Nephron (organoid): ENCODE results near the gene SRSF9.
A peak's percentile ranks its signal among the peaks of the same experiment; 100 is the strongest.

ENCODE experiments used
- H3K27ac Mint-ChIP-seq, 3 experiments: 2 replicates each; pipeline ENCODE4 v1.8.0; 2020; ENCODE audit warnings: mixed read lengths in 3 of 3, mild to moderate bottlenecking in 2 of 3, moderate library complexity in 1 of 3
- H3K27me3 Mint-ChIP-seq: 2 replicates; pipeline ENCODE4 v1.8.0; 2021; ENCODE audit warnings: low read depth, mild to moderate bottlenecking, moderate library complexity, mixed read lengths
- H3K36me3 Mint-ChIP-seq: 2 replicates; pipeline ENCODE4 v1.8.0; 2020; ENCODE audit warnings: low read depth, mixed read lengths
- H3K4me1 Mint-ChIP-seq: 2 replicates; pipeline ENCODE4 v1.8.0; 2020; ENCODE audit warnings: mixed read lengths
- H3K4me3 Mint-ChIP-seq, 3 experiments: 2 replicates each; pipeline ENCODE4 v1.8.0; 2020; ENCODE audit warnings: mild to moderate bottlenecking in 3 of 3, mixed read lengths in 3 of 3, moderate library complexity in 2 of 3
- H3K9me3 Mint-ChIP-seq: 2 replicates; pipeline ENCODE4 v1.8.0; 2020; ENCODE audit warnings: mixed read lengths
- CTCF ChIP-seq, 3 experiments: fragments of 200-600 bp; sonication (generic); IDR thresholded peaks; one replicate each; pipeline ENCODE4 v1.5.0; 2021; ENCODE audit warnings: antibody characterized with exemption in 3 of 3; ENCODE audit not compliant: unreplicated experiment in 3 of 3

The SRSF9 gene

GRCh38 chr12:120468821-120469449, 613 bp downstream of the SRSF9 start:
- H3K4me1 Mint-ChIP-seq, result peaks cover 53% of the 10 kb centered on the region

DNA sequence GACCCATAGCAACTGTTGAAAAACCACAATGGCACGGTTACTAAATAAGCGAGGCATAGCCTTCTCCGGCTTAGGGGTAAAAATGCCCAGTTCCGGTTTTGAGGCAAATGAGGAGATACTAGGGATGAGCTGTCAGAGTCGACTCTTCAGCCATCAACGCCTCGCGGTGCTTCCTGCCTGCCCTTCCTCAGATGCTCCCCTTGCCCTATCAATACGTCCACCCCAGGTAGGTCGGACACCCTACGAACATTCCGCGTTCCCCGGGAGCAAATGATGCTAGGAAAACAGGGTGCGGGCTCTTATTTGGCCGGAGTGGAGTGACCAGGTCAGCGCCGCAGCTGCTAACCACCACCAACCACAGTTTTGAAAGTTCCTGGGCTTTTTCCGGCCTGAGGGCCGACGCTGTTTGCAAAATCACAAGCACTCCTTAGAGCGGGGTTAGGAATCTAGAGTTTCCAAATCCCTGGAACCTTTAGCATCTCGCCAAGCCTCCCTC, 1.2 kb downstream of the SRSF9 start:
- TF ChIP-seq CTCF (IDR thresholded peaks at IDR 0.05; ENCODE audit: unreplicated experiment in 3 of 3), result no peak
- Mint-ChIP-seq H3K27ac (peak overlapping the region; percentile 86 to 88 (median 87)), H3K9me3 (no peaks in the 10 kb centered on the region), H3K36me3 (peaks cover 42% of the 10 kb centered on the region), H3K27me3 (no peaks in the 10 kb centered on the region), H3K4me3 (peak overlapping the region; percentile 91 to 96 (median 93)), H3K4me1 (peaks cover 50% of the 10 kb centered on the region)

More at GRCh38 chr12:120468821-120469449, 613 bp downstream of the SRSF9 start:
- Mint-ChIP-seq H3K36me3 (peaks cover 36% of the 10 kb centered on the region), H3K9me3 (no peaks in the 10 kb centered on the region), H3K4me3 (peak overlapping the region; percentile 91 to 96 (median 93)), H3K27ac (peak overlapping the region; percentile 86 to 88 (median 87)), H3K27me3 (no peaks in the 10 kb centered on the region)
- TF ChIP-seq CTCF (IDR thresholded peaks at IDR 0.05; ENCODE audit: unreplicated experiment in 3 of 3), result no peak

- Mint-ChIP-seq H3K36me3 (peaks cover 51% of the 10 kb centered on the region), H3K9me3 (no peaks in the 10 kb centered on the region), H3K4me1 (peaks cover 42% of the 10 kb centered on the region), H3K27ac (peak overlapping the region; percentile 56 to 88 (median 86)), H3K27me3 (no peaks in the 10 kb centered on the region), H3K4me3 (peak overlapping the region; percentile 91 to 96 (median 93))
- TF ChIP-seq CTCF (IDR thresholded peaks at IDR 0.05; ENCODE audit: unreplicated experiment in 3 of 3), result no peak
Observed at GRCh38 chr12:120467439-120467838, 2.1 kb downstream of the SRSF9 start.

GRCh38 chr12:120466560-120467315, 2.8 kb downstream of the SRSF9 start:
- peak; percentile 49 to 52 (median 52) for TF ChIP-seq CTCF (IDR thresholded peaks at IDR 0.05; ENCODE audit: unreplicated experiment in 3 of 3)
- Mint-ChIP-seq H3K4me3 (peak overlapping the region; percentile 63 to 91 (median 69)), H3K9me3 (no peaks in the 10 kb centered on the region), H3K36me3 (peaks cover 58% of the 10 kb centered on the region), H3K27me3 (no peaks in the 10 kb centered on the region), H3K27ac (peak overlapping the region in 2 of 3 experiments; percentile 33 to 40), H3K4me1 (peaks cover 36% of the 10 kb centered on the region)

DNA sequence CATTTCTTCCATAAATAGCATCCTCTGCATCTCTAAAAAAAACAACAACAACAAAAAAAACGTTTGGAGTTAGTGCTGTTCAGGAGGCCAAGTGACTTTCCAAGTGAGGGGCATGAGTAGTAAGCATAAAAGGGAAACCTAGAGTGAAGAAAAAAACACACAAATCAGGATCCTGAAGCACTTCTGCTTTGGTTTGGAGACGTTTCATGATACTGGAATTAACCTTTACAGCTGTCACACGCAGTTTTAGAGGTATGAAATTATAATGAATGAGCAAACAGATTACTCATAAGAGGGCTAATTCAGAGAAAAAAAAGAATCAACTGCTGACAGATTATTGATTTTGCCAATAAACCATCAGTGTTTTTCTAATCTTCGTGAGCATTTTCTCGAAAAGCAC, 3.8 kb downstream of the SRSF9 start:
- no peak overlapping the region for H3K4me3 Mint-ChIP-seq
- no peak overlapping the region for H3K27ac Mint-ChIP-seq
- no peaks in the 10 kb centered on the region for H3K9me3 Mint-ChIP-seq
- H3K27me3 Mint-ChIP-seq, result no peaks in the 10 kb centered on the region
- TF ChIP-seq CTCF (IDR thresholded peaks at IDR 0.05; ENCODE audit: unreplicated experiment in 3 of 3), result no peak
- H3K36me3 Mint-ChIP-seq, result peaks cover 62% of the 10 kb centered on the region
- H3K4me1 Mint-ChIP-seq, result peaks cover 36% of the 10 kb centered on the region
